Stimulated activated CD4-positive, alpha-beta T cell treated with anti-CD3 and anti-CD28 coated beads, TNF-alpha, amount 100 ng/mL, for 48 hours (primary cell): ENCODE data around the gene AIFM1.
"Not testable (repeated sequence)": the region's sequence is repeated elsewhere in the genome, so short reads cannot be mapped to it uniquely, and the experiment has no call there.

Experiments
- DNase-seq, 3 donors: peaks; one replicate each; pipeline ENCODE4 v3.0.0-alpha.2; 2020; ENCODE audit warnings: low read depth in 3 of 3

AIFM1 gene

GRCh38 chrX:130119312-130119898 is 46.2 kb downstream of the AIFM1 start:
- no peak for DNase-seq

- DNase-seq: no peak
Observed at GRCh38 chrX:130118441-130119311, 47.0 kb downstream of the AIFM1 start.

- DNase-seq: no peak
Observed at GRCh38 chrX:130117166-130117565, 48.5 kb downstream of the AIFM1 start.

GRCh38 chrX:130115119-130115885 is 50.3 kb downstream of the AIFM1 start:
- DNase-seq: not testable (repeated sequence)

GRCh38 chrX:130114141-130114588 is 51.5 kb downstream of the AIFM1 start:
- DNase-seq: no peak

- no peak for DNase-seq
Observed at GRCh38 chrX:130111220-130112154, 54.2 kb downstream of the AIFM1 start.

GRCh38 chrX:130110379-130111219 is 55.0 kb downstream of the AIFM1 start, which contains the start of gene ELF4:
Gene ELF4, minus strand, starts transcription at chrX:130110497. Its CDS starts 29,167 bp downstream, at chrX:130081330.
- DNase-seq: no peak

- no peak for DNase-seq
Observed at GRCh38 chrX:130109429-130110378, 55.9 kb downstream of the AIFM1 start.

- DNase-seq: no peak
Observed at GRCh38 chrX:130108647-130109428, 56.8 kb downstream of the AIFM1 start.

- DNase-seq: no peak
Observed at GRCh38 chrX:130106071-130106470, 59.6 kb downstream of the AIFM1 start.

GRCh38 chrX:130105244-130105643 is 60.4 kb downstream of the AIFM1 start:
- no peak for DNase-seq

- no peak for DNase-seq
Observed at GRCh38 chrX:130103605-130104004, 62.0 kb downstream of the AIFM1 start.

GRCh38 chrX:130100180-130100579 is 65.5 kb downstream of the AIFM1 start:
- no peak for DNase-seq

GRCh38 chrX:130098210-130098552 is 67.5 kb downstream of the AIFM1 start:
- no peak for DNase-seq

GRCh38 chrX:130097507-130098209 is 68.0 kb downstream of the AIFM1 start:
- no peak for DNase-seq

- DNase-seq: no peak
Observed at GRCh38 chrX:130095249-130096030, 70.2 kb downstream of the AIFM1 start.

GRCh38 chrX:130094696-130095095 is 70.9 kb downstream of the AIFM1 start:
- DNase-seq: no peak
